Activated CD4-positive, alpha-beta T cell treated with anti-CD3 and anti-CD28 coated beads, Interleukin-2, amount 50 U/mL, for 24 hours (primary cell): ENCODE results near the gene PARP3.

Experiments
- DNase-seq, 2 donors: peaks; one replicate each; pipeline ENCODE4 v3.0.0-alpha.2; 2020; ENCODE audit warnings: low read depth in 1 of 2, low spot score in 1 of 2

Gene PARP3

DNA sequence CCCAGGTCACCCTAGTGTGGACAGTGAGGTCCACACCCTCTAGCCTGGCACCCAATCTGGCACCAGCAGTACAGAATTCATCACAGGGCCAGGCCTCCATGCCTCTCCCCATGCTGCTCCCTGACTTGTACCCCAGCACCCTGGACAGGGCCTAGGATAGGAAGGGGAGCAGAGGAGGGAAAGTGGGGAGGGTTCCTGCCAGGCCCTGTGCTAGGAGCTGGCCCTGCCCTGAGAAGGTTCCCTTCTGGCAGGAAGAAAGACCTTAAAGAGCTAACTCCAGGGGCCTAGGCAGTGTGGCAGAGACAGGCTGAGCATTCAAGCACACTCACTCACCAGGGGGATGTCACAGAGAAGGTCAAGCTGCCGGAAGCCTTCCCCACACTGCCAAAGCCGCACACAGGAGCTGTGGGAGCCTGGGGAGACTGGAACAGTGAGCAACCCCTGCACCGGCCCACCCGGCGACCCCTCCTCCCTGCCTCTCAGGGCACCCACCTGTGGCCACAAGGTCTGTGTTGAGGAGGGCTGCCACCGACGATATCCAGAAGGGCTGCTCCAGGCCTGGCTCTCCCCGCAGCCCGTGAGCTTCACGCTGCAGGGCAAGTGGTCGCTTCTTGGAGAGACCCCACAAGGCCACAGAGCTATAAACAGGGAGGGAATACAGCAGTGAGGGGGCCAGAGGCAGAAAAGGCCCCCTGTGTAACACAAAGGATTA, 7.9 kb upstream of the PARP3 start:
- DNase-seq = no peak

- DNase-seq = no peak
Measured at GRCh38 chr3:51934991-51935885, 6.9 kb upstream of the PARP3 start.

- DNase-seq = no peak
Measured at GRCh38 chr3:51935886-51936755, 6.0 kb upstream of the PARP3 start.

GRCh38 chr3:51937014-51937413, 5.1 kb upstream of the PARP3 start:
- DNase-seq = no peak

- DNase-seq = no peak
Measured at GRCh38 chr3:51937611-51938450, 4.3 kb upstream of the PARP3 start.

DNA sequence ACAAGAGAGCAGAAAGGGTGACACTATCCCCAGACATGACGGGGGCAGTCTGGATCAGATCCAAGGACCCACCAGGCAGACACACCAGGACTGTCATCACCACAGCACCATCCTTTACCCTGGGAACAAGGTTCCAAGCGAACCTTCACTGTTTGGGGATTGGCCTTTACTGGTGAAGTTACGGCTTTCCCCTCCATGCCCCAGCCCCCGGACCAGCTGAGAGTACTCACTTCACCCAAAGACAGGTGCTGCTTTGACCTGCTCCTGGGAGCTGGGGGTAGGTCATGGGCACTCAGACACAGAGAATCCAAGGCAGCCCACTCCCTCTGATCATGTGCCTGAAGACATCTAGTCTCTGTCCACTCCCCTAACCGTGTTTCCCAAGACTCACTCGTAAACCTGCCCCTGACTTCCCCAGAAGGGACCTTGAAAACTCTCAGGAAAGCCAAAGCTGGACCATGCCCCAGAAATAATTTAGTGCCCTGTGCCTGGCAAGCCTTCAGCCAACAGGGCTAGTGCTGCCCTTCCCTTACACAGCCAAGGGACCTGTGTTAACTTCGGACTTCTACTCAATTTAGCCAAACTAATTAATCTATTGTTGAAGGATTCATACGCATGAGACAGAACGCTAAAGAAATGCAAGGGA, 3.3 kb upstream of the PARP3 start:
- no peak for DNase-seq

- no peak for DNase-seq
Measured at GRCh38 chr3:51940648-51941462, 1.3 kb upstream of the PARP3 start.

DNA sequence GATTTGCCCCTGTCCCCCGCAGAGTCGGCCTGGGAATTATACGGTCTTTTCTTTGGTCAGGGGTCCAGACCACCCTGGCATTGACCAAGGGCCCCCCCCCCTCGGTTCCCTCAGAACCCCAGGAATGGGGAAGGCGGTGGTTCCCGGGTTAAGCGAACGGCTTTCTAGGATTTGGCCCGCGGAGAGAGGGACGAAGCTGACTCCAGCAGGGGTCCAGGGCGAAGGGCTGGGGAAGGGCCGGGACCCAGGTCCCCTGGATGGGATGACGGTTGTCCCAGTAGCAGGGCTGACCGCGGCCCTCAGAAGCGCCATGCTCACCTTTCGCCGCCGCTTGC, 733 bp upstream of the PARP3 start:
- DNase-seq = no peak

DNA sequence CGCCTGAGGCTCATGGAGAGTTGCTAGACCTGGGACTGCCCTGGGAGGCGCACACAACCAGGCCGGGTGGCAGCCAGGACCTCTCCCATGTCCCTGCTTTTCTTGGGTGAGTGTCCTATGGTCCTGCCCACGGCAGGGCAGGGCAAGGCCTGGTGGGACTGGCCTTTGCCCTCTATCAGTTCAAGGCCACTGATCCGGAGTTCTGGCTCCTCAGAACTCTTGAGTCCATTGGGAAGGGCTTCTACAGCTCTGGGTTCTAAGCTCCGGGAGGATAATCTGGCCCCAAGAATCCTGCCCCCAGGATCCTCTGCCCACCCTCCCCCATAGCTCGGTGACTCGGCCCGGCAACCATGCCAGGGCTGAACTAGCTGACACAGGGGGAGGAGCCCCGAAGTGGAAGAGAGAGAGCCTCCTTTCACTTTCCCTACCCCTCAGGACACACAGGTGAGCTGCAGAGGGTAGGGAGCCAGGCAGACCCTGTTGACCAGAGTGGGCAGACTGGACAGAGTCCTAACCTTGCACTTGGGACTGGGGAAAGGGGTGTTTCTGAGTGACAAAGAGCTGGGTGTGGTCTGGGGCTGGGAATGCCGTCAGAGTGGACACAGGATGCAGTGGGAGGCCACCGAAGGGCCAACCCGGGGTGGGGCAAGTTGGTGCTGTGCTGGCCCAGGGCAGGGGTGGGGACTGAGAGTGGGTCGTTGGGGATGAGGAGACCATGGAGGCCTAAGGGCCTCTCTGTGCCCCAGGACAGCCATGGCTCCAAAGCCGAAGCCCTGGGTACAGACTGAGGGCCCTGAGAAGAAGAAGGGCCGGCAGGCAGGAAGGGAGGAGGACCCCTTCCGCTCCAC, 664 bp downstream of the PARP3 start:
- DNase-seq = peak; percentile 24 to 51

- no peak for DNase-seq
Measured at GRCh38 chr3:51943451-51944391, 1.6 kb downstream of the PARP3 start.

DNA sequence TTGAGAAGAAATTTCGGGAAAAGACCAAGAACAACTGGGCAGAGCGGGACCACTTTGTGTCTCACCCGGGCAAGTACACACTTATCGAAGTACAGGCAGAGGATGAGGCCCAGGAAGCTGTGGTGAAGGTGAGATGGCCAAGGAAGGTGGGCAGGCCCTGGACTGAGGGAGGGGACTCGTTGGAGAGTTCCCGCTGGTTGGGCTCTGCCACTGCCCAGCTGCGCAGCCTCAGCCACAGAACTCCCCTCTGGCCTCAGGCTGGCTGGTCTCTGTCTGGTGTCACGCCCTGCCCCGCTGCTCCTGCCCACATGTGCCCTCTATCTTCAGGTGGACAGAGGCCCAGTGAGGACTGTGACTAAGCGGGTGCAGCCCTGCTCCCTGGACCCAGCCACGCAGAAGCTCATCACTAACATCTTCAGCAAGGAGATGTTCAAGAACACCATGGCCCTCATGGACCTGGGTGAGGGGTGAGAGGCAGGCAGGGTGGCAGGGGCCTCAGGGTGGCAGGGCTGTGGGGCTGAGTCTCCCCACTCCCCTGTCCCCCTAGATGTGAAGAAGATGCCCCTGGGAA, 2.4 kb downstream of the PARP3 start:
- no peak for DNase-seq

DNA sequence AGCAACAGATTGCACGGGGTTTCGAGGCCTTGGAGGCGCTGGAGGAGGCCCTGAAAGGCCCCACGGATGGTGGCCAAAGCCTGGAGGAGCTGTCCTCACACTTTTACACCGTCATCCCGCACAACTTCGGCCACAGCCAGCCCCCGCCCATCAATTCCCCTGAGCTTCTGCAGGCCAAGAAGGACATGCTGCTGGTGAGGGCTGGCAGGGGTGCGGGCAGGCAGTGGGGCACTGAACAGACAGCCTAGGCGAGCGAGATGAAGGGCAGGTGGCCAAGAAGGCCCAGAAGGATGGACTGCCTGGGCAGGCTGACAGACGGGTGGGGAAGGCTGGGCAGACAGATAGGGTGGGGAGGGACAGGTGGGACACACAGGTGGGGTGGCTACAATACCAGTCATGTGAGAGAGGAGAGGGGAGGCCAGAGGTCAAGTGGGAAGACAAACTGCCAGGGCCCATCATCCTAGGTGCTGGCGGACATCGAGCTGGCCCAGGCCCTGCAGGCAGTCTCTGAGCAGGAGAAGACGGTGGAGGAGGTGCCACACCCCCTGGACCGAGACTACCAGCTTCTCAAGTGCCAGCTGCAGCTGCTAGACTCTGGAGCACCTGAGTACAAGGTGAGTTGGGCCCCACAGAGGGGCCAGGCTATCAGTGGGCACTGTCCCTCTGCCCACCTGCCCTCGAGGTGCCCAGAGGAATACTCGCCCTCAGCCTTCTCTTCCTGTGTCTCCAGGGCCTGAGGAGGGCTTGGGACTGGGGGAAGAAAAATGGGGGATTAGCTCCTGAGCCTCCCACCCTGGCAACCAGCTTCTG, 3.1 kb downstream of the PARP3 start:
- no peak for DNase-seq

- DNase-seq = no peak
Measured at GRCh38 chr3:51945926-51946705, 4.0 kb downstream of the PARP3 start.

GRCh38 chr3:51946796-51947195, 4.6 kb downstream of the PARP3 start:
- no peak for DNase-seq

- no peak for DNase-seq
Measured at GRCh38 chr3:51947215-51947900, 5.2 kb downstream of the PARP3 start.
